Fibroblast of pulmonary artery (primary cell): ENCODE results near the gene MARCKS.
A peak's percentile ranks its signal among the peaks of the same experiment; 100 is the strongest.
"Not testable (repeated sequence)": the region's sequence is repeated elsewhere in the genome, so short reads cannot be mapped to it uniquely, and the experiment has no call there.

ENCODE experiments used
- DNase-seq: peaks from one replicate; pipeline ENCODE4 v3.0.0-alpha.2; 2010; ENCODE audit warnings: low read depth
- H3K4me3 ChIP-seq: replicated peaks from 2 replicates; pipeline ENCODE4 v1.5.1; 2011; ENCODE audit warnings: low read depth, mild to moderate bottlenecking, control low read depth, low read length, moderate library complexity
- CTCF ChIP-seq: IDR thresholded peaks from 2 replicates; pipeline ENCODE4 v1.5.1; 2011; ENCODE audit warnings: mild to moderate bottlenecking, control low read depth, low read length, inconsistent platforms; ENCODE audit errors: missing control alignments

Gene MARCKS

DNA sequence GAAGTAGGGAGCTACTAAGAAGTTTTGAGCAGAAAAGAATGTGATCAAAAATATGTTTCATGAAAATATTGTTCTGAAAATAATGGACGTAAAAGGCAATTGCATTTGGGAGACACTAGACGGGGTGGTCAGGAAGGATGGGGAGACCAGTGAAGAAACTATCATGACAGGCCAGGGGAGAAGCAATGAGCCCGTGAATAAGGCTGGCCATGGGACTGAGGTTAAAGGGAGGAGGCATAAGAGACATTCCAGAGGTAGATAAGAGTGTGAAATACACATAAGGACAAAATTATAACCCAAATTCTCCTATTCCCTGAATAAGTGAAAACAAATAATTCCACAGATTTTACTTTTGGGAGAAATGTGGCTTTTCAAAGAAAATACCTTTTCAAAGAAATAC lies 51.7 kb downstream of the MARCKS start:
- peak; percentile 9 for DNase-seq
- H3K4me3 ChIP-seq: no peak overlapping the region
- TF ChIP-seq CTCF: no peak

- peak; percentile 83 for DNase-seq
- TF ChIP-seq CTCF: peak; percentile 54
- H3K4me3 ChIP-seq: no peak overlapping the region
Observed at GRCh38 chr6:113909224-113909856, 52.2 kb downstream of the MARCKS start.

DNA sequence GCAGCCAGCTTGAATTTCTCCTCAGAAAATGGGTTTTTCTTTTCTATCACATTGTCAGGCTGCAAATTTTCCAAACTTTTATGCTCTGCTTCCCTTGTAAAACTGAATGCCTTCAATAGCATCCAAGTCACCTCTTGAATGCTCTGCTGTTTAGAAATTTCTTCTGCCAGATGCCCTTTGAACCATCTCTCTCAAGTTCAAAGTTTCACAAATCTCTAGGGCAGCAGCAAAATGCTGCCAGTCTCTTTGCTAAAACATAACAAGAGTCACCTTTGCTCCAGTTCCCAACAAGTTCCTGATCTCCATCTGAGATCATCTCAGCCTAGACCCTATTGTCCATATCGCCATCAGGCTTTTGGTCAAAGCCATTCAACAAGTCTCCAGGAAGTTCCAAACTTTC lies 53.1 kb downstream of the MARCKS start:
- not testable (repeated sequence) for DNase-seq, H3K4me3 ChIP-seq
